Ovary (tissue), 9 donors: ENCODE data around the gene RNFT2. TPM values are rescaled to one million over a fixed set of nuclear protein-coding genes. Genes with fewer than 3 reads are reported as not detected.

ENCODE experiments used
- DNase-seq, 5 donors: peaks; one replicate each; pipeline ENCODE4 v3.0.0-alpha.2; 2019 to 2020
- H3K27ac ChIP-seq, 2 donors: fragments of 200-600 bp; one replicate each; pipeline versions ENCODE4 v1.5.1 to v1.8.0; 2019 to 2022
- H3K27me3 ChIP-seq: fragments of 200-600 bp; one replicate; pipeline ENCODE4 v1.8.0; 2022
- H3K36me3 ChIP-seq: fragments of 200-600 bp; sonication (generic); one replicate; pipeline ENCODE4 v1.5.1; 2019
- H3K4me1 ChIP-seq: one replicate; pipeline ENCODE4 v1.8.1; 2013; ENCODE audit warnings: mild to moderate bottlenecking, moderate library complexity; ENCODE audit not compliant: insufficient read depth
- H3K4me3 ChIP-seq: fragments of 200-600 bp; sonication (generic); one replicate; pipeline ENCODE4 v1.5.1; 2017
- H3K9me3 ChIP-seq, 2 donors: fragments of 200-600 bp in 1 of 2; sonication (generic) in 1 of 2; one replicate each; pipeline versions ENCODE4 v1.5.1 to v1.8.1; 2013 to 2019; ENCODE audit warnings: mild to moderate bottlenecking in 1 of 2, moderate library complexity in 1 of 2
- CTCF ChIP-seq, 3 donors: fragments of 450-650 bp in 2 of 3; fragments of 200-600 bp in 1 of 3; IDR thresholded peaks; one replicate each; pipeline versions ENCODE4 v1.5.1 to v1.8.0; 2016 to 2022; ENCODE audit warnings: antibody characterized with exemption in 3 of 3, mild to moderate bottlenecking in 1 of 3
- EP300 ChIP-seq: sonication (generic); formaldehyde crosslinking; IDR thresholded peaks from one replicate; pipeline ENCODE4 v1.6.1; 2017; ENCODE audit warnings: antibody characterized with exemption
- POLR2A ChIP-seq: fragments of 450-650 bp; IDR thresholded peaks from one replicate; pipeline ENCODE4 v1.6.1; 2017; ENCODE audit warnings: antibody characterized with exemption, mild to moderate bottlenecking, moderate library complexity
- WGBS, 3 donors: extraction: QIAGEN DNeasy Blood & Tissue Kit in 1 of 3; methylation state at CpG; one replicate each; pipeline versions ENCODE4 v1.1.5 to v1.1.7; 2013 to 2017; 5-methylcytosine and 5-hydroxymethylcytosine counted together
- intact Hi-C, 4 donors: fragments of 100-400 bp; cut with DNase I; formaldehyde crosslinking; loops; one replicate each; pipeline versions ENCODE4 v1.11.0 to v1.15.1; 2022 to 2023
- polyA plus RNA-seq, 2 donors: library from polyadenylated mRNA; stranded (reverse); fragments of 200-250 nt in 1 of 2; fragments of 350-450 nt in 1 of 2; fragmentation: Illumina TruSeq in 1 of 2; extraction: RNeasy Lipid Tissue Mini Kit (QIAGEN cat#74804) in 1 of 2; gene quantifications; one replicate each; pipeline ENCODE4 v1.2.3, GENCODE V29; 2013 to 2014
- total RNA-seq, 7 donors: library from RNA; depleted of rRNA in 2 of 7; stranded (reverse); fragments of >200 nt in 2 of 7; fragmentation: NEBNext Ultra II Directional in 3 of 7; extraction: Animal tissue kit (Norgen Biotek cat#: 25700) in 3 of 7; gene quantifications; one replicate each; pipeline versions ENCODE4 v1.1.0 to v1.2.4, GENCODE V29; 2016 to 2023
- donor health status: DM: no; HTN: no; CAD: no; lungs with moderate emphysema.
- donor health status: DM: no; HTN: no; CAD: no.
- donor health status: Bipolar disorder and iron deficiency.
- donor health status: DM: yes; HTN: yes; CAD: no.
- donor health status: DM: no; HTN: no; CAD: no.
- donor health status: DM: yes; HTN: yes; CAD: no.

RNFT2 gene
- total and polyA plus RNA-seq, 9 donors = 0.72 to 4.3 (median 2.4) TPM

- Histone ChIP-seq H3K4me3 (no peak overlapping the region), H3K9me3 (no peaks in the 10 kb centered on the region), H3K27ac (no peak overlapping the region), H3K27me3 (no peaks in the 10 kb centered on the region), H3K36me3 (no peaks in the 10 kb centered on the region), H3K4me1 (no peaks in the 10 kb centered on the region)
- no peak for TF ChIP-seq CTCF (IDR thresholded peaks at IDR 0.05)
- no peak for TF ChIP-seq POLR2A
- no peak for TF ChIP-seq EP300
- no peak for DNase-seq
- intact Hi-C loops = no loop called here
- WGBS, 3 donors = 85 to 90% (median 86%) methylated on average over 4 of the region's 4 CpGs
These were observed 46.5 kb upstream of the RNFT2 start for GRCh38 chr12:116691636-116692035.

GRCh38 chr12:116692605-116693004, 45.5 kb upstream of the RNFT2 start:
- intact Hi-C loops = no loop called here

GRCh38 chr12:116693286-116694227, 44.6 kb upstream of the RNFT2 start:
- Histone ChIP-seq H3K36me3 (no peaks in the 10 kb centered on the region), H3K4me1 (peaks cover 2% of the 10 kb centered on the region), H3K9me3 (no peaks in the 10 kb centered on the region), H3K4me3 (no peak overlapping the region), H3K27me3 (no peaks in the 10 kb centered on the region), H3K27ac (no peak overlapping the region)
- intact Hi-C loops = no loop called here
- no peak for TF ChIP-seq CTCF (IDR thresholded peaks at IDR 0.05)
- no peak for TF ChIP-seq POLR2A
- no peak for TF ChIP-seq EP300
- WGBS, 3 donors = 19 to 21% (median 19%) methylated on average over 34 of the region's 34 CpGs
- DNase-seq = no peak

More at GRCh38 chr12:116692605-116693004, 45.5 kb upstream of the RNFT2 start:
- Histone ChIP-seq H3K27me3 (no peaks in the 10 kb centered on the region), H3K9me3 (no peaks in the 10 kb centered on the region), H3K4me3 (no peak overlapping the region), H3K4me1 (peaks cover 2% of the 10 kb centered on the region), H3K27ac (no peak overlapping the region), H3K36me3 (no peaks in the 10 kb centered on the region)
- WGBS, 3 donors = 84 to 91% (median 85%) methylated on average over 3 of the region's 3 CpGs
- DNase-seq = no peak
- TF ChIP-seq CTCF (IDR thresholded peaks at IDR 0.05) (no peak), EP300 (no peak), POLR2A (no peak)

- WGBS, 3 donors = 69 to 86% (median 83%) methylated on average over 22 of the region's 22 CpGs
These were observed 43.3 kb upstream of the RNFT2 start for GRCh38 chr12:116694653-116695463.

More at GRCh38 chr12:116694653-116695463, 43.3 kb upstream of the RNFT2 start:
- Histone ChIP-seq H3K4me1 (peaks cover 2% of the 10 kb centered on the region), H3K4me3 (no peak overlapping the region), H3K9me3 (no peaks in the 10 kb centered on the region), H3K27me3 (no peaks in the 10 kb centered on the region), H3K27ac (no peak overlapping the region), H3K36me3 (no peaks in the 10 kb centered on the region)
- no peak for TF ChIP-seq POLR2A
- intact Hi-C loops = no loop called here
- no peak for DNase-seq
